Measurements from ENCODE around the gene NARF. TPM values are rescaled to one million over a fixed set of nuclear protein-coding genes. Genes with fewer than 3 reads are reported as not detected.

Gene NARF
- total and polyA plus RNA-seq, 2 experiments from 2014 or later = 66.1 to 67.1 TPM

GRCh38 chr17:82487910-82488309, 29.4 kb downstream of the NARF start (continued):
- no peak for TF ChIP-seq CTCF (conservative IDR thresholded peaks at IDR 0.05; ENCODE audit: low read depth in 2 of 2)
- no peak for TF ChIP-seq ZNF114 (CRISPR knock-in tag; IDR thresholded peaks at IDR 0.05)
- TF ChIP-seq ZNF462 (CRISPR knock-in tag; IDR thresholded peaks at IDR 0.05) = no peak
- no peak for TF ChIP-seq NANOG (IDR thresholded peaks at IDR 0.05; ENCODE audit: borderline replicate concordance)

- H3K27me3 ChIP-seq (ENCODE audit: insufficient read depth) = no peaks in the 10 kb centered on the region
- Mint-ChIP-seq H3K4me3 (no peak overlapping the region), H3K4me1 (peaks cover 4% of the 10 kb centered on the region; the same call in 2 of the 3 replicates), H3K36me3 (ENCODE audit: low read depth) (peaks cover 32% of the 10 kb centered on the region), H3K27ac (no peak overlapping the region), H3K27me3 (ENCODE audit: insufficient read depth, low read depth, poor library complexity) (peaks cover 14% of the 10 kb centered on the region), H3K9me3 (no peaks in the 10 kb centered on the region; the same call in 2 of the 3 replicates)
- H3K27ac ChIP-seq (ENCODE audit: low read depth) = no peak overlapping the region
- no peak overlapping the region for H2AFZ ChIP-seq
- no peak overlapping the region for H3K4me3 ChIP-seq
- DNase-seq (ENCODE audit: low spot score) (no peak), ATAC-seq (no peak; the same call in 2 of the 3 replicates)
- H3K79me2 ChIP-seq (replicated peaks; ENCODE audit: insufficient read depth) = no peaks in the 10 kb centered on the region
- no peaks in the 10 kb centered on the region for H3K36me3 ChIP-seq (ENCODE audit: insufficient read depth)
- peaks cover 5% of the 10 kb centered on the region; the same call in 1 of the 2 replicates for H3F3A ChIP-seq (replicated peaks; ENCODE audit: low read depth)
- no peak overlapping the region for H3K4me2 ChIP-seq
- H4K20me1 ChIP-seq (replicated peaks; ENCODE audit: insufficient read depth) = no peaks in the 10 kb centered on the region
- H3K4me1 ChIP-seq (ENCODE audit: insufficient read depth) = peaks cover 6% of the 10 kb centered on the region; the same call in 1 of the 2 replicates
- no peaks in the 10 kb centered on the region for H3K9me2 ChIP-seq (ENCODE audit: insufficient read depth)
- no peak for TF ChIP-seq CTCF (conservative IDR thresholded peaks at IDR 0.05; ENCODE audit: low read depth in 2 of 2)
- TF ChIP-seq ETS1 (IDR thresholded peaks at IDR 0.05) = no peak
- TF ChIP-seq ZNF331 (CRISPR knock-in tag; IDR thresholded peaks at IDR 0.05; ENCODE audit: low read depth) = no peak
Measured at GRCh38 chr17:82489117-82489516, 30.6 kb downstream of the NARF start.
